ENCODE measurements around the gene DLGAP1. TPM values are rescaled to one million over a fixed set of nuclear protein-coding genes. Genes with fewer than 3 reads are reported as not detected.

The DLGAP1 gene
- total and polyA plus RNA-seq, 2 of the 4 experiments (the other 2 are of a cell fraction) = under 0.01 to 0.09 TPM

DNA sequence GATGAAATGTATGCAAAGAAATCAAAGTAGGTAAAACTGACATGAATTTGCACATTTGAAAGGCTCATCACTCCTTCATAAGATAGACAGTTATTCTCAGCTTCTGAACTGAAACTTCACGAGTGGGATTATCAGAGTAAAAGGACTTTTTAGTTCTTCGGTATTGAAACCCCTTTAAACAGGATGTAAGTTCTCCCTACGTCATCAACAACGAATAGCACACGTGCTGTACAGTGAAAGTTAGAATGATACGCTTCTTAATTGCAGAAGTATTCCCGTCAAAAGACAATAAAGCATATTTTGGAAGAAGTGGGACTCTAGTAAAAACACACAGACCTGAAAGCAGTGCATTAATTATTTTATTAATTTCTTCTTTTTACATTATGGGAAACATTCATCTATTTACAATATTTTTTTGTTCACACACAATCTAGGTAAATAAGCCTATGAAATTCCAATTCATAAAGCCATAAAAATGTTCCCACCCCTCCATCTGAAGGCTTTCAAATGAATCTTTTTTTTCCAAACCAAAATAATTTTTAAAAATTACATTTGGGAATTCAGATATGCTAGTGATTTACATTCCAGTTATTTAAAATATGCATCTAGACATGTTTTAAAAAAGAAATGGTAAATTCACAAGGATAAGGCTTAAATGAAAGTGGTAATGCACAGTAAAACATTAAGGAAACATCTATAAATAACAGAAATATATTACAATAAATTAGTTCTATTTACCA, 959.2 kb downstream of the DLGAP1 start:
- no peak overlapping the region for H2BK5ac ChIP-seq (ENCODE audit: low read depth, low read length, poor library complexity, severe bottlenecking)
- H2AFZ ChIP-seq (replicated peaks; ENCODE audit: low read length, poor library complexity) = no peak overlapping the region
- BruUV-seq (replicated peaks) = no TSS peak
- TF ChIP-seq BHLHE40 (IDR thresholded peaks at IDR 0.05; ENCODE audit: low read depth, low read length) (no peak), CEBPB (IDR thresholded peaks at IDR 0.05; ENCODE audit: low read depth, low read length) (no peak), RAD21 (IDR thresholded peaks at IDR 0.05; ENCODE audit: low read length) (no peak), NFE2L2 (IDR thresholded peaks at IDR 0.05; ENCODE audit: low read depth, low read length) (no peak)
- TF ChIP-seq, protein P1, sequence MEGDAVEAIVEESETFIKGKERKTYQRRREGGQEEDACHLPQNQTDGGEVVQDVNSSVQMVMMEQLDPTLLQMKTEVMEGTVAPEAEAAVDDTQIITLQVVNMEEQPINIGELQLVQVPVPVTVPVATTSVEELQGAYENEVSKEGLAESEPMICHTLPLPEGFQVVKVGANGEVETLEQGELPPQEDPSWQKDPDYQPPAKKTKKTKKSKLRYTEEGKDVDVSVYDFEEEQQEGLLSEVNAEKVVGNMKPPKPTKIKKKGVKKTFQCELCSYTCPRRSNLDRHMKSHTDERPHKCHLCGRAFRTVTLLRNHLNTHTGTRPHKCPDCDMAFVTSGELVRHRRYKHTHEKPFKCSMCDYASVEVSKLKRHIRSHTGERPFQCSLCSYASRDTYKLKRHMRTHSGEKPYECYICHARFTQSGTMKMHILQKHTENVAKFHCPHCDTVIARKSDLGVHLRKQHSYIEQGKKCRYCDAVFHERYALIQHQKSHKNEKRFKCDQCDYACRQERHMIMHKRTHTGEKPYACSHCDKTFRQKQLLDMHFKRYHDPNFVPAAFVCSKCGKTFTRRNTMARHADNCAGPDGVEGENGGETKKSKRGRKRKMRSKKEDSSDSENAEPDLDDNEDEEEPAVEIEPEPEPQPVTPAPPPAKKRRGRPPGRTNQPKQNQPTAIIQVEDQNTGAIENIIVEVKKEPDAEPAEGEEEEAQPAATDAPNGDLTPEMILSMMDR (conservative IDR thresholded peaks at IDR 0.05; ENCODE audit: low read depth, low read length) = no peak
- H3K4me3 ChIP-seq (ENCODE audit: insufficient read depth, low read depth, low read length) = no peak overlapping the region
- no peak overlapping the region for H3K14ac ChIP-seq (replicated peaks; ENCODE audit: low read depth, low read length)
- CTCF ChIA-PET = interaction anchor here (1.5 kb wide), 1 partner anchor 14 kb away, joined by 4 read pairs; no protein-coding TSS in a partner anchor
- H3K9me1 ChIP-seq (ENCODE audit: insufficient read depth, low read length) = no peaks in the 10 kb centered on the region
- no peak overlapping the region for H3K27ac ChIP-seq (ENCODE audit: insufficient read depth, low read length)
- dilution Hi-C loops (cut with HindIII; ENCODE audit: low sequenced_read_pairs, unreplicated experiment) (no loop called here), in situ Hi-C loops (cut with MboI; ENCODE audit: low sequenced_read_pairs) (no loop called here), intact Hi-C loops (cut with micrococcal nuclease) (no loop called here)
- H4K8ac ChIP-seq (ENCODE audit: low read depth in 2 of 2, low read length in 2 of 2) = no peak overlapping the region
- no peak overlapping the region for H3K9ac ChIP-seq (ENCODE audit: low read depth, low read length)
- no CpG with 5 or more reads among the region's 7 CpGs for WGBS, 2 experiments (ENCODE audit: extremely low coverage in 2 of 2, insufficient read length in 1 of 2)
- no peak overlapping the region for H3K4me2 ChIP-seq (ENCODE audit: low read depth, low read length)
- H2AK5ac ChIP-seq (ENCODE audit: low read depth, low read length) = no peak overlapping the region
- H4K5ac ChIP-seq (ENCODE audit: low read depth, low read length) = no peak overlapping the region
- POLR2A ChIA-PET (ENCODE audit: unreplicated experiment) = interaction anchor here (0.7 kb wide), 1 partner anchor 11 kb away, joined by 8 read pairs; no protein-coding TSS in a partner anchor
- no peak for ATAC-seq (ENCODE audit: low read depth)
- H3K4me1 ChIP-seq (ENCODE audit: control insufficient read depth, insufficient read depth, low read length) = no peaks in the 10 kb centered on the region; the same call in 1 of the 2 replicates
- no peak overlapping the region for H3K56ac ChIP-seq (ENCODE audit: extremely low read depth, insufficient read depth, low read length)
- H3K27me3 ChIP-seq (ENCODE audit: control insufficient read depth, insufficient read depth, low read length) = 0 out of 2 replicates have a peak, but pooled peaks cover 4% of the 10 kb centered on the region
- no peak overlapping the region for H4K91ac ChIP-seq (ENCODE audit: insufficient read depth, low read depth, low read length)
- no peak overlapping the region for H2BK120ac ChIP-seq (ENCODE audit: low read depth, low read length)
- no peak for DNase-seq
- no peak overlapping the region for H3K18ac ChIP-seq (ENCODE audit: low read depth, low read length)
- H4K20me1 ChIP-seq (ENCODE audit: insufficient read depth, low read length) = no peaks in the 10 kb centered on the region
- no peak overlapping the region for H3K23ac ChIP-seq (ENCODE audit: low read depth, low read length)
- no peak overlapping the region for H2BK15ac ChIP-seq (ENCODE audit: low read depth, low read length)
- no peak overlapping the region for H3K4ac ChIP-seq (ENCODE audit: low read depth, low read length)
- no peaks in the 10 kb centered on the region for H3K79me1 ChIP-seq (ENCODE audit: low read depth in 1 of 2, low read length in 2 of 2)
- no peak overlapping the region for H2AK9ac ChIP-seq (replicated peaks; ENCODE audit: low read depth, low read length, poor library complexity)
- H3K36me3 ChIP-seq (ENCODE audit: control insufficient read depth, insufficient read depth, low read length) = no peaks in the 10 kb centered on the region
- no peak overlapping the region for H2BK20ac ChIP-seq (ENCODE audit: low read depth, low read length)
- no peaks in the 10 kb centered on the region for H3K9me3 ChIP-seq (ENCODE audit: control insufficient read depth, insufficient read depth, low read length)
